ENCODE measurements around the gene GRIK5.

Gene GRIK5

DNA sequence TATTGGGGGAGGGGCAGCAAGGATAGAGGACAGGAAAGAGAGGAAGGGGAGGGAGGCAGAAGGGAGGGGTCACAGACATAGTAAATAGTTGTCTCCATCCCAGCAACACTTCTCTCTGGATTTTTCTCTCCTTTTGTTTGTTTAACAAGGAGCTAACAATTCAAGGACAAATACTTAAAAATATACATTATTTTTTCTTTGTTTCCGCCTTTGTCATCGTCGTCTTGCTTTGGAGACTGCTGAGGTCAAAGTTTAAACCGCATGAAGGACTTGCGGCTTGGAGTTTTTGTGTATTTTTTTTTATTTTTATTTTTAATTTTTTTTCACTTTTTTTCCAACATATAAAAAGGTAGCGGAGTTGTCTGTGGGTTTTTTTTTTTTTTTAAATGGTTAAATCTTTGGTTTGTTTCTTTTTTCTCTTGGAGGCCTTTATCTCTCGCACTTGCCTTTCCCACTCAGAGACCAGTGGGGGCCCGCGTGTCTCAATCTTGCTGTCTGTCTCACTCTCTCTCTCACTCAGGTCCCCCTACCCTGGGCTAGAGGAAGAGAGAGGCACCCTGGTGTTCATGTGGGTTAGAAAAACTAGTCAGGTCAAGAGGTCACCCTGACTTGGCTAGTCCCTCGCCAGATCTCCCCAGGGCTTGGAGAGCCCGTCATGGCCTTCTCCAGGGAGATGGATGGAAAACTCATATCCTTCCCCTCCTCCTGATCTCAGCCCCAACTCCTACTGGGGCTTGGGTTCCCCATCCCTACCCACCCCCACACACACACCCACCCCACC is 17.0 kb upstream of the GRIK5 start:
- no peak overlapping the region for H3K9ac ChIP-seq (ENCODE audit: low read length)
- no peaks in the 10 kb centered on the region for H4K20me1 ChIP-seq (ENCODE audit: insufficient read depth, low read length)
- H3K36me3 ChIP-seq (ENCODE audit: insufficient read depth, low read length) = peaks cover 4% of the 10 kb centered on the region; the same call in 1 of the 2 replicates
- H3K9me3 ChIP-seq (ENCODE audit: low read length) = no peaks in the 10 kb centered on the region
- H3K4me3 ChIP-seq (ENCODE audit: low read depth, low read length, poor library complexity, severe bottlenecking) = no peak overlapping the region
- no peaks in the 10 kb centered on the region for H3F3A ChIP-seq (ENCODE audit: insufficient read depth, low read length)
- peaks cover 31% of the 10 kb centered on the region for H3K4me1 ChIP-seq (ENCODE audit: insufficient read depth, low read length, severe bottlenecking)
- H3K79me2 ChIP-seq (ENCODE audit: insufficient read depth, low read length) = no peaks in the 10 kb centered on the region
- no peaks in the 10 kb centered on the region for H3K27me3 ChIP-seq (ENCODE audit: insufficient read depth, low read length)
- H3K9me2 ChIP-seq (ENCODE audit: low read depth, low read length) = no peaks in the 10 kb centered on the region
- TF ChIP-seq, protein P1, sequence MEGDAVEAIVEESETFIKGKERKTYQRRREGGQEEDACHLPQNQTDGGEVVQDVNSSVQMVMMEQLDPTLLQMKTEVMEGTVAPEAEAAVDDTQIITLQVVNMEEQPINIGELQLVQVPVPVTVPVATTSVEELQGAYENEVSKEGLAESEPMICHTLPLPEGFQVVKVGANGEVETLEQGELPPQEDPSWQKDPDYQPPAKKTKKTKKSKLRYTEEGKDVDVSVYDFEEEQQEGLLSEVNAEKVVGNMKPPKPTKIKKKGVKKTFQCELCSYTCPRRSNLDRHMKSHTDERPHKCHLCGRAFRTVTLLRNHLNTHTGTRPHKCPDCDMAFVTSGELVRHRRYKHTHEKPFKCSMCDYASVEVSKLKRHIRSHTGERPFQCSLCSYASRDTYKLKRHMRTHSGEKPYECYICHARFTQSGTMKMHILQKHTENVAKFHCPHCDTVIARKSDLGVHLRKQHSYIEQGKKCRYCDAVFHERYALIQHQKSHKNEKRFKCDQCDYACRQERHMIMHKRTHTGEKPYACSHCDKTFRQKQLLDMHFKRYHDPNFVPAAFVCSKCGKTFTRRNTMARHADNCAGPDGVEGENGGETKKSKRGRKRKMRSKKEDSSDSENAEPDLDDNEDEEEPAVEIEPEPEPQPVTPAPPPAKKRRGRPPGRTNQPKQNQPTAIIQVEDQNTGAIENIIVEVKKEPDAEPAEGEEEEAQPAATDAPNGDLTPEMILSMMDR (IDR thresholded peaks at IDR 0.05; ENCODE audit: low read length) = no peak
- TF ChIP-seq EZH2 (IDR thresholded peaks at IDR 0.05; ENCODE audit: borderline replicate concordance, low read length) = no peak
- no peak overlapping the region for H3K4me2 ChIP-seq (ENCODE audit: low read length)
- no peak overlapping the region for H3K27ac ChIP-seq (ENCODE audit: low read depth, low read length, poor library complexity, severe bottlenecking)
- no peak overlapping the region for H2AFZ ChIP-seq (ENCODE audit: low read length)

DNA sequence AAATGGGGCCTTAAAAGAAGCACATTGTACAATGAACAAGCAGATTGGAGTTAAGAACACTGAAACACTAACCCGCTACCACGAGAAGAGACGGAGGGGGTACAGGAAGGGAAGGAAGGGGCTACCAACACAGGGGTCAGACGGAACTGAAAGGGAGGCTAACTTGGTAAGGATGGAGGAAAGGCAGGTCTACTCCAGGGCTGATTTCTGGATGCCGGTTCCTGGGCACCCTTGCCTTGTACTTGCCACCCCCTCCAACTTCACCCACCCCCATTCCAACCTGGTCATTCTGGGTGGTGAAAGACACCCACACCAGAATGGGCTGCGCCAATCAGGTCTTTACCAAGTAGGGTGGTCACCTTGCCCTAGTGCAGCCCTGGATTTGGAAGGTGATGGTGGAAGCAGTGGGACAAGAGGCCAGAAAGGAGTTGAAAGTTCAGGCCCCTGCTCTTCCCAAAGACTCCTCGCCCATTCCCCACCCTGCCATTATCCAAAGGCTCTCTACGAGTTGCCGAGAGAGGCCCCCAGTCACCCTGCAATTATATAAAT is 16.3 kb upstream of the GRIK5 start:
- H3K4me3 ChIP-seq (ENCODE audit: low read depth, low read length, poor library complexity, severe bottlenecking) = no peak overlapping the region
- H3K4me2 ChIP-seq (ENCODE audit: low read length) = no peak overlapping the region
- no peak overlapping the region for H2AFZ ChIP-seq (ENCODE audit: low read length)
- no peaks in the 10 kb centered on the region for H3K79me2 ChIP-seq (ENCODE audit: insufficient read depth, low read length)
- peak overlapping the region; percentile 20 for H3K27ac ChIP-seq (ENCODE audit: low read depth, low read length, poor library complexity, severe bottlenecking)
- H3K9me3 ChIP-seq (ENCODE audit: low read length) = no peaks in the 10 kb centered on the region
- H3K9ac ChIP-seq (ENCODE audit: low read length) = no peak overlapping the region
- peaks cover 31% of the 10 kb centered on the region for H3K4me1 ChIP-seq (ENCODE audit: insufficient read depth, low read length, severe bottlenecking)
- H3K9me2 ChIP-seq (ENCODE audit: low read depth, low read length) = no peaks in the 10 kb centered on the region
- H3K27me3 ChIP-seq (ENCODE audit: insufficient read depth, low read length) = no peaks in the 10 kb centered on the region
- no peaks in the 10 kb centered on the region for H4K20me1 ChIP-seq (ENCODE audit: insufficient read depth, low read length)
- no peak for TF ChIP-seq EZH2 (IDR thresholded peaks at IDR 0.05; ENCODE audit: borderline replicate concordance, low read length)
- TF ChIP-seq, protein P1 (IDR thresholded peaks at IDR 0.05; ENCODE audit: low read length) = no peak
- peaks cover 11% of the 10 kb centered on the region for H3K36me3 ChIP-seq (ENCODE audit: insufficient read depth, low read length)
- no peaks in the 10 kb centered on the region for H3F3A ChIP-seq (ENCODE audit: insufficient read depth, low read length)

DNA sequence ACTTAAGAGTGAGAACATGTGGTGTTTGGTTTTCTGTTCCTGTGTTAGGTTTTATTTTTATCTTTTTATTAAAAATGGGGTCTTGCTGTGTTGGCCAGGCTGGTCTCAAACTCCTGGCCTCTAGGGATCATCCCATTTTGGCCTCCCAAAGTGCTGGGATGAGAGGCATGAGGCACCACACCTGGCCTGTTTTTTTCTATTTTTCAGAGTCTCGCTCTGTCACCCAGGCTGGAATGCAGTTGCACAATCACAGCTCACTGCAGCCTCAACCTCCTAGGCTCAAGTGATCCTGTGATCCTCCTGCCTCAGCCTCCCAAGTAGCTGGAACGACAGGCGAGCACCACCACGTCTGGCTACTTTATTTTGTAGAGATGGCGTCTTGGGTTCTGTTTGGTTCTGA is 13.5 kb upstream of the GRIK5 start:
- H3K9me2 ChIP-seq (ENCODE audit: low read depth, low read length) = no peaks in the 10 kb centered on the region
- H3K4me2 ChIP-seq (ENCODE audit: low read length) = no peak overlapping the region

More for the DNA sequence above, 13.5 kb upstream of the GRIK5 start:
- TF ChIP-seq, protein P1 (IDR thresholded peaks at IDR 0.05; ENCODE audit: low read length) = no peak
- no peak for TF ChIP-seq EZH2 (IDR thresholded peaks at IDR 0.05; ENCODE audit: borderline replicate concordance, low read length)
- Histone ChIP-seq H3K79me2 (ENCODE audit: insufficient read depth, low read length) (no peaks in the 10 kb centered on the region), H3K27ac (ENCODE audit: low read depth, low read length, poor library complexity, severe bottlenecking) (no peak overlapping the region), H3K36me3 (ENCODE audit: insufficient read depth, low read length) (peaks cover 38% of the 10 kb centered on the region), H3K9ac (ENCODE audit: low read length) (no peak overlapping the region), H3K4me3 (ENCODE audit: low read depth, low read length, poor library complexity, severe bottlenecking) (no peak overlapping the region), H2AFZ (ENCODE audit: low read length) (no peak overlapping the region), H3K4me1 (ENCODE audit: insufficient read depth, low read length, severe bottlenecking) (peaks cover 22% of the 10 kb centered on the region), H3K9me3 (ENCODE audit: low read length) (no peaks in the 10 kb centered on the region), H3K27me3 (ENCODE audit: insufficient read depth, low read length) (no peaks in the 10 kb centered on the region), H4K20me1 (ENCODE audit: insufficient read depth, low read length) (no peaks in the 10 kb centered on the region), H3F3A (ENCODE audit: insufficient read depth, low read length) (no peaks in the 10 kb centered on the region)

All from OCI-LY1 (cell line).